NOMO-1 treated with DMSO at 0.1 percent for 48 hours (cell line): ENCODE measurements around the gene SIN3B.

Experiments
- DNase-seq: peaks from one replicate; lab custom pipeline; 2025; ENCODE audit not compliant: unreplicated experiment; lab: John Stamatoyannopoulos, UW

SIN3B gene

DNA sequence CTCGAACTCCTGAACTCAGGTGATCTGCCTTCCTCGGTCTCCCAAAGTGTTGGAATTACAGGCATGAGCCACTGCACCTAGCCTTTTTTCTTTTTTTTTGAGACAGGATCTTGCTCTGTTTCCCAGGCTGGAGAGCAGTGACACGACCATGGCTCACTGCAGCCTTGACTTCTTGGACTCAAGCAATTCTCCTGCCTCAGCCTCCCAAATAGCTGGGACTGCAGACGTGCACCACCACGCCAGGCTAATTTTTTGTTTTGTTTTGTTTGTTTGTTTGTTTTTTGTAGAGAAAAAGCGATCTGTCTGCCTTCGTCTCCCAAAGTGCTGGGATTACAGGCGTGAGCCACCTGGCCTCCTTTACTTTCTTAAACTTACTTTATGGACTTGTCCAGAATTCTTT lies 6.5 kb upstream of the SIN3B start:
- no peak for DNase-seq

DNA sequence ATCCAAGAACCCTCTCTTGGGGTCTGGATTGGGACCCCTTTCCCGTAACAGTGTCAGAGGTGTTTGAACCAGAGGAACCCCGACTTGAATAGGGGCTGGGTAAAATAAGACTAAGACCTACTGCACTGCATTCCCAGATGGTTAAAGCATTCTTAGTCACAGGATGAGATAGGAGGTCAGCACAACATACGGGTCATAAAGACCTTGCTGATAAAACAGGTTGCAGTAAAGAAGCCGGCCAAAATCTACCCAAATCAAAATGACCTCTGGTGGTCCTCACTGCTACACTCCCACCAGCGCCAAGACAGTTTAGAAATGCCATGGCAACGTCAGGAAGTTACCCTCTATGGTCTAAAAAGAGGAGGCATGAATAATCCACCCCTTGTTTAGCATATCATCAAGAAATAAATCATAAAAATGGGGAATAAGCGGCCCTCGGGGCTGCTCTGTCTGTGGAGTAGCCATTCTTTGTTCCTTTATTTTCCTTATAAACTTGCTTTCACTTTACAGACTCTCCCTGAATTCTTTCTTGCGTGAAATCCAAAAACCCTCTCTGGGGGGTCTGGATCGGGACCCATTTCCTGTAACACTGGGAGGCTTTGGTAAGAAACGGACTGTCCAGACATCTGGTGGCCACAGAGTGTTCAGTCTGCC lies 4.4 kb upstream of the SIN3B start:
- no peak for DNase-seq

DNA sequence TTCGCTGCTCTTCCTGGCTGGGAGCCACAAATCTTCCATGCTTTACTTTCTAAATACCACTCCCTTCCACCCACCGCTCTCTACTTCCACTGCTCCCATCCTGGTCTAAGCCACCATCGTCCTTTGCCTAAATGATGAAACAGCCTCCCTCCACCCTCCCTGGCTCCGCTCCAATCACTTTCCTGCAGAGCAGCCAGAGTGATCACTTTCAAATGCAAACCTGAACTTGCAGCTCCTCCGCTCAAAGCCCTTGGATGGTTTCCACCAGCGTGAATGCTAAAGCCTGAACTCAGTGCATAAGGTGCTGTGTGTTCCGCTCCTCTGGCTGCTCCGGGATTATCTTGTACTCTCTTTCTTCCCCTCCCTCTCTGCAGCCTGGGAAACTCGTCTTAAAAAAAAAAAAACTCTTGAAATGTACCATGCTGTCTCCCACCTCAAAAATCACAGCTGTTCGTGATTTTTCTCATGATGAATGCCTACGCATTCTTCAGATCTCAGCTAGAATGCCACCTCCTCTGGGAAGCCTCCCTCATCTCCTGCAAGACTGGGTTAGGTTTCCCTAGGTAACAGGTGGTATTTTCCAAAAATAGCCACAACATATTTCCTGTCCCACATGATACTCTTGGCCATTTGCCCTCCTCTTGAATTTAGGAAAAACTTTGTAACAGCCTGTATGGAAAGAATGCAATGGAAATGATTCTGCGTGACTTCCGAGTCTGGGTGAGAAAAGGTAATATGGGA lies 3.7 kb upstream of the SIN3B start:
- DNase-seq, result no peak

- no peak for DNase-seq
These were observed 658 bp downstream of the SIN3B start for GRCh38 chr19:16829822-16830289.

GRCh38 chr19:16830679-16831078 lies 1.5 kb downstream of the SIN3B start:
- no peak for DNase-seq

DNA sequence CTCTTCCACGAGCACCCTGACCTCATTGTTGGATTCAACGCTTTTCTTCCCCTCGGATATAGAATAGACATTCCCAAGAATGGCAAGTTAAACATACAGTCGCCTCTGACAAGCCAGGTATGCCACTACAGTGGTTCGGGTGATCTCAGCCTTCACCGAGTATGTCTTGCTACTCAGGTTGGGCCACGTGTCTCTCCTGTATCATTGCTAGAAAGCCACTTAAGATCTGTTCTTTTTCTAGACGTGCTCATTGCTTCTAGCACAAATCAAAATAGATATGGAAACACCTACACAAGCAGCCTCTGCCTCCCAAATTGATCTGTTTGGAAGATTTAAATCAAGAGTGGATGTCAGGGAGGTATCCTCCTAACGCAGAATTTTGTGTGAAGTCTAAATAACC lies 2.3 kb downstream of the SIN3B start:
- DNase-seq, result no peak

- no peak for DNase-seq
These were observed 5.5 kb downstream of the SIN3B start for GRCh38 chr19:16834747-16835146.

DNA sequence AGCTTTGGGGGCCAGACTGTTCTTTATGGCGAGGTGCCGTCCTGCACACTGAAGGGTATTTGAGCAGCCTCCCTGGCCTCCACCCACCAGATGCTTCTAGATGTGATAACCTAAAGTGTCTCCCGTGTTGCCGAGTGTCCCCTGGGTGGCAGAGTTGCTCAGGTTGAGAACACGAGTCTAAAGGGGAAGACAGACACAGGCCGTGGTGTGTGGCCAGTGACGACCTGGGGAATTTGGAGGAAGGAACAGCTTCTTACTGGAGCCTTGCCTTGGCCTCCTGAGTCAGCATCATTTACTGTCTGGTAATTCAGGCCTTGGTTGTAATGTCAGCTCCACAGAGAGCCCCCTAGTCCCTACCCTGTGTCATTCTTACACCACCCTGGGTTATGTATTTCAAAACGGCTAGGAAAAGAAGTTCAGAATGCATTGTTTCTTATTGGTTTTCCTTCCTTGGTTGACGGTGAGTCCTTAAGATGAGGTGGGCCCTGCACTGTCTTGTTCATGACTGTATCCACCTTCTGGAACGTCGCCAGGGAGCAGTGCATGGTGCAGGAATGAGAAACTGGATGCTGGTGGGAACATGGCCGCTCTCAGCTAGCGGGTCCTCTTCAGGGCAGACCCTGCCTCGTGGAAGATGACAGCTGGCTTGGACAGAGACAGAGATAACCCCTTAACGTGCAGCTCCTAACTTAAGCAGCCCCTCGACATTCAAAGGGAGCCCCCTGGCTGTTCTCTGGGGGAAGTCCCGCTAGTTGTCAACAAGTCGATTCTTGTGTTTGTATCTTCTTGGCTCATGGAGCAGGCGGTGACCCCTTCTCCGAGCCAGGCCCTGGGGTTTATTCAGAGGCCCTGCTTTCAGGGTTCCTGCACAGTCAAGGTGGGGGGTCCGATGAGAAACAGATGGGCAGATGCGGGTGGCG lies 7.2 kb downstream of the SIN3B start:
- no peak for DNase-seq

GRCh38 chr19:16837035-16837362 lies 7.8 kb downstream of the SIN3B start:
- no peak for DNase-seq

GRCh38 chr19:16841391-16841926 lies 12.3 kb downstream of the SIN3B start:
- DNase-seq, result no peak

DNA sequence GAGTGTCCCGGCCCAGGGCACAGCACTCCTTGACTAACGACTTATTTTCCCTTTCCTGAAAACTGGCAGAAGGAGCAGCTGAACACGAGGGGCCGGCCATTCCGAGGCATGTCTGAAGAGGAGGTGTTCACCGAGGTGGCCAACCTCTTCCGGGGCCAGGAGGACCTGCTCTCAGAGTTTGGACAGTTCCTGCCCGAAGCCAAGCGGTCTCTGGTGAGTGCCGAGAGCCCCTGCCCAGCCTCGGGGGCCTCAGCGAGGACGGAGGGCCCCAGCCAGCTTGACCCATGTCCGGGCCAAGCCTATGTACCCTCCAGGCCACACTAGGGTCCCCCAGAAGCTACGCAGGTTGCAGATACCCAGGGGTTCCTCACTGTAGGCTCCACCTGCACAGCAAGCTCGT lies 17.7 kb downstream of the SIN3B start:
- no peak for DNase-seq

- no peak for DNase-seq
These were observed 18.2 kb downstream of the SIN3B start for GRCh38 chr19:16847430-16847829.

GRCh38 chr19:16849168-16849567 lies 20.0 kb downstream of the SIN3B start:
- no peak for DNase-seq

DNA sequence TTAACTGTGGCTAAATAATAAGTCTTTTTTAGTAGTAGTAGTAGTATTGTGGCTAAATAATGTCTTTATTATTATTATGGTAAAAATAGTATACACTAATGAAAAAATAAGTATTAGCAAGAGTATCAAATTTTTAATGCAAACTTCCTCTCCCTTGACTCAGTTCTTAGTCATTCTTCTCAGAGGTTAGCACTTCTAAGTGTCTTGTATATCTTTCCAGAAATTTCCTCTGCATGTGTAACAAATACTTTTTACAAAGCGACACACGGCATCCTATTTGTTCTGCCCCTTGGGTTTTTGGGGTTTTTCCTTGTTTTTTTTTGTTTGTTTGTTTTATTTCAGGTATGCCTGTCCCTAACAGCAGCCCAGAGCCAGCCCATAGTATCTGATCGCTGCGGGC lies 20.9 kb downstream of the SIN3B start:
- no peak for DNase-seq

GRCh38 chr19:16851031-16851712 lies 22.0 kb downstream of the SIN3B start:
- DNase-seq, result no peak

- no peak for DNase-seq
These were observed 23.9 kb downstream of the SIN3B start for GRCh38 chr19:16853066-16853465.

DNA sequence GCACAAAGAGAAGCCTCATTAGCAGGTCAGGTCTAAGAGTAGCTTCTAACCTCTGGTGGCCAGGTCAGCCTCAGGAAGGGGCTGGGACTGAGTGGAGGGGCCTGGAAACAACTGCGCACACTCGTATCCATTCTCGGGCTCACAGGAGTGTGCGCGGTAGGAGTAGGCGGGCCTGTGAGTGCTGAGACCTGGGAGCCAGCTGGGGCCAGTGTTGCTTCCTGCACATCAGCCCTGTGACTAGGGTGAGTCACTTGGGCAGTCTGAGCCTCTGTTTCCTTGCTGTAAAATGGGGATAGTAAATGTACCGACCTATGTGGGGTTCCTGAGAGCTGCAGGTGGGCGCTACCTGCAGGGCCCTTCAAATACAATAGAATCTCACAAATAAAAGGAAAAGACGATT lies 26.9 kb downstream of the SIN3B start:
- no peak for DNase-seq

DNA sequence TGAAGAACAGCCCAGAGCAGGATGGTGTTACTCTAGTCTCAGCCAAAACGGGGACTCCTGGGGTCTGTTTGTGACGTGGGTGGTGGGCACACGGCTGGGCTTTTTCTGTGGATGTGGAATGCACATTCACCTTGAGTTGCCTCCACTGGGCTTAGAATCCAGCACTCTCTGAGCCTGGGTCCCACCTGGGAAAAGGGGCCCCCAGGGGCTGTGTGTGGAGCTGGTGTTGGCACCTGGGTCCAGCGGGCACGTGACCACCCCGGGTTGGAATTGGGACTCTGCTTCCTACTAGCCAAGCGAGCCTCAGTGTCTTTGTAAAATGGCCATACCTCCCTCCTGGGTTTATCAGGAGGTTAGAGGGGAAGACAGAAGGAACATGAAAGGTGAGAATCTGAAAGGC lies 30.4 kb downstream of the SIN3B start:
- DNase-seq, result no peak

GRCh38 chr19:16860118-16860517 lies 30.9 kb downstream of the SIN3B start:
- no peak for DNase-seq

DNA sequence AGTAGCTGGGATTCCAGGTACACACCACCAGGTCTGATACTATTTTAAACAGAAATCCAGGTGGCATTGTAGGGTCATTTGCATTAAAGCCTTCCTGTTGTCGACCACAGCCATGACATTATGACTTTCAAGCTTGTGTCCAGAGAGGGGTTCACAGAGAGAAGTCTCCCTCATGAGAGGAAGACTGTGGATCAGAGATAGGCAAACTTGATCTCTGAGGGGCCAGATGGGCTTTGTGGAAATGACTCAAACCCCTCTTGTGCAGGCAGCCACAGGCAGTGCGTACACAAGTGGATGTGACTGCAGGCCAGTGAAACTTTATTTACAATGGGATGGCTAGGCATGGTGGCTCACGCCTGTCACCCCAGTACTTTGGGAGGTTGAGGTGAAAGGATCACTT lies 31.8 kb downstream of the SIN3B start:
- DNase-seq, result no peak

DNA sequence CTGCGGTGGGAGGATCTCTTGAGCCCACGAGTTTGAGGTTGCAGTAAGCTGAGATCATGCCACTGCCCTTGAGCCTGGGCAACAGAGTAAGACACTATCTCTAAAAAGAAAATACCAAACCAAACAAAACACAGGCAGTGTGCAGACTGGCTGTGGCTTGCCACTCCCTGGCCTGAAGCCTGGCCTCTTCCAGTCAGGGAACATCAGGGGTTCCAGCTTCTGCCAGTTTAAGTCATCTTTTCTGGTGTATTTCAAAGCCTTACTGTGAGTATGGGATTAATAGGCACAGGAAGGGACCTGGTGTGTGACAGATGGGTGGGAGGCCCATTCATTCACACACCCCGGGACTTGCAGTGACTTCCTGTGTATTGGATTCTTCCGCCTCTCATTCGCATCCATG lies 32.6 kb downstream of the SIN3B start:
- no peak for DNase-seq
